Measurements from ENCODE around the gene PGM2.
A peak's percentile ranks its signal among the peaks of the same experiment; 100 is the strongest.
"Not testable (repeated sequence)": the region's sequence is repeated elsewhere in the genome, so short reads cannot be mapped to it uniquely, and the experiment has no call there.

The PGM2 gene

DNA sequence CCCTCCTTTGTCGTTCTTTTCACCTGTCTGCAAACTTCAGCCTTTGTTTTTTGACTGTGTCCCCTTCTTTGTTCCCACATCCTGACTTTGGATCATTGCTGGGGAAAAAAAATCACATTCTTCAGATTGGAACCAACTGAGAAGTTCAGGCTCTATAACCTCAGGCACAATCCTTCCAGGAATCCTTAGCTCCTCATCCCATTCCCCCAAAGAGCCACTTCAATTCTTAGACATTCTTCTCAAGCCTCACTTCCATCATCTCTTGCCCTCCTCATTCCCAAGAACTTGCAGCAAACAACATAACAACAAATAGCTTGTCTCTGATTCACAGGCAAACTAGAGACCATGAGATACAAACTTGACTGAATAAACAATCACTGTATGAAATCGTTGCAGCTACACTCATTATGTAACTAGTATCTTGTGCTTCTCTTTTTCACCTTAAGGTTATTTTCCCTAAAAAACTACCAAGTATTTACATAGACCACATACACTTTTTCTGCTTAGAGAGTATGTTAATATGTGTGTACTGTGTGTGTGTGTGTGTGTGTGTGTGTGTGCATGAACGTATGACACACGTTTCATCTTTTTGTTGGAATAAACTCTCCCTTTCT lies 26.4 kb upstream of the PGM2 start:
- H3K4me1 Mint-ChIP-seq (ENCODE audit: low read depth): no peaks in the 10 kb centered on the region

DNA sequence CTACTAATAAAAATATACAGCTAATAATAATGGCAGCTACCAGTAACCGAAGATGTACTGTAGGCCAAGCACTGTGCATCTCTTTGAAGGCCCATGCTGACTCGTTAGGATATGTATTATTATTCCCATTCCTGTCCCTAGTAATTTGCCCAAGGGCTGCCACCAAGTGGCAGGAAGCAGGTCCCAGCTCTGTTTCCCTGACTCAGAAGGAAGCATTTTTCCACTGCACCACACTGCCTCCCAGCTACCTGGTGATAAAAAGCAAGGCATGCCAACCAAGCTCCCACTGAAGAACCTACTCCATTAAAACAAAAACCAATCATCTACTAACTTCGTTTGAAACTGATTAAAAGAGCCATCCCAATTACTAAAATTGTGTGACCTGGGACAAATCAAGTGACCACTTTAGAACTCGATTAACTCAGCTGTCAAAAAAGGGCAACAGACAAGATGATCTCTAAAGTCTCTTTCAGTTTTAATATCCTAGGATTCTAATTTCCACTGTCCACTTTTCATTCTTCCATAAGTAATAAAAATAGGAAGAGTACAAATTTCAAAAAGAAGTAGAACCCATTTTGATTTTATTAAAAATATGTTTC lies 24.3 kb upstream of the PGM2 start:
- no peaks in the 10 kb centered on the region for H3K9me3 Mint-ChIP-seq
- H3K36me3 Mint-ChIP-seq (ENCODE audit: low read depth): no peaks in the 10 kb centered on the region
- H3K27ac Mint-ChIP-seq: no peak overlapping the region
- H3K27me3 Mint-ChIP-seq (ENCODE audit: low read depth): peaks cover 19% of the 10 kb centered on the region
- no peak overlapping the region for H3K4me3 Mint-ChIP-seq
- H3K4me1 Mint-ChIP-seq (ENCODE audit: low read depth): no peaks in the 10 kb centered on the region

More for the DNA sequence above, 26.4 kb upstream of the PGM2 start:
- Mint-ChIP-seq H3K4me3 (no peak overlapping the region), H3K9me3 (no peaks in the 10 kb centered on the region), H3K27ac (no peak overlapping the region), H3K36me3 (ENCODE audit: low read depth) (no peaks in the 10 kb centered on the region), H3K27me3 (ENCODE audit: low read depth) (peaks cover 18% of the 10 kb centered on the region)

- Mint-ChIP-seq H3K27me3 (ENCODE audit: low read depth) (peaks cover 19% of the 10 kb centered on the region), H3K27ac (no peak overlapping the region), H3K4me3 (no peak overlapping the region), H3K4me1 (ENCODE audit: low read depth) (no peaks in the 10 kb centered on the region), H3K9me3 (no peaks in the 10 kb centered on the region), H3K36me3 (ENCODE audit: low read depth) (no peaks in the 10 kb centered on the region)
These were observed 23.0 kb upstream of the PGM2 start for GRCh38 chr4:37803348-37803973.

DNA sequence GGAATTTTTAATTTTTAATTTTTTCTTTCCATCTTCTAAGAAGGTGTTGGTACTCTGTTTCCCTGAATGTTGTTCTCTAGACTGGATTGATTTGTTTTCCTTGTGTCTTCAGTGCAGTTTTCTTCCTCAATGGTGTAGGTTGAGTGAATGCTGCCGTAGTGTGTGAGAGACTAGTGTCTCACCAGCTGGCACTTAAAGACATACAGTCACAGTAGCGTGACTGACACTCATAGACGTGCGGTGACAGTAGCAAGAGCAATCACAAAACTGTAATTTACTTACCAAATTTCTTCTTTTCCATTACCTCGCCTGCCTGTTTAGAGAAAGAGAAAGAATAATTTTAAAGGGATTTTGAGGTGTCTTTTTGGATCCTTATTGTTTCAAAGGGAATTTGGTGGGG lies 21.4 kb upstream of the PGM2 start:
- Mint-ChIP-seq H3K27ac (no peak overlapping the region), H3K4me3 (no peak overlapping the region), H3K4me1 (ENCODE audit: low read depth) (no peaks in the 10 kb centered on the region), H3K36me3 (ENCODE audit: low read depth) (no peaks in the 10 kb centered on the region), H3K9me3 (no peaks in the 10 kb centered on the region), H3K27me3 (ENCODE audit: low read depth) (peaks cover 15% of the 10 kb centered on the region)

- Mint-ChIP-seq H3K9me3 (no peaks in the 10 kb centered on the region), H3K36me3 (ENCODE audit: low read depth) (peaks cover 2% of the 10 kb centered on the region), H3K27me3 (ENCODE audit: low read depth) (peaks cover 13% of the 10 kb centered on the region), H3K4me1 (ENCODE audit: low read depth) (peaks cover 14% of the 10 kb centered on the region), H3K4me3 (no peak overlapping the region), H3K27ac (no peak overlapping the region)
These were observed 13.8 kb upstream of the PGM2 start for GRCh38 chr4:37812713-37813112.

GRCh38 chr4:37815591-37815990 lies 10.9 kb upstream of the PGM2 start:
- peak overlapping the region; percentile 23 for H3K4me3 Mint-ChIP-seq

GRCh38 chr4:37816006-37816405 lies 10.5 kb upstream of the PGM2 start:
- H3K4me3 Mint-ChIP-seq: peak overlapping the region; percentile 32
- peaks cover 4% of the 10 kb centered on the region for H3K9me3 Mint-ChIP-seq
- H3K27ac Mint-ChIP-seq: peak overlapping the region; percentile 32
- peaks cover 14% of the 10 kb centered on the region for H3K4me1 Mint-ChIP-seq (ENCODE audit: low read depth)
- H3K27me3 Mint-ChIP-seq (ENCODE audit: low read depth): peaks cover 13% of the 10 kb centered on the region
- H3K36me3 Mint-ChIP-seq (ENCODE audit: low read depth): peaks cover 2% of the 10 kb centered on the region

More at GRCh38 chr4:37815591-37815990, 10.9 kb upstream of the PGM2 start:
- peaks cover 4% of the 10 kb centered on the region for H3K9me3 Mint-ChIP-seq
- peaks cover 14% of the 10 kb centered on the region for H3K4me1 Mint-ChIP-seq (ENCODE audit: low read depth)
- peaks cover 13% of the 10 kb centered on the region for H3K27me3 Mint-ChIP-seq (ENCODE audit: low read depth)
- H3K27ac Mint-ChIP-seq: peak overlapping the region; percentile 32
- peaks cover 2% of the 10 kb centered on the region for H3K36me3 Mint-ChIP-seq (ENCODE audit: low read depth)

GRCh38 chr4:37816719-37817118 lies 9.8 kb upstream of the PGM2 start:
- H3K27ac Mint-ChIP-seq: no peak overlapping the region
- peaks cover 14% of the 10 kb centered on the region for H3K4me1 Mint-ChIP-seq (ENCODE audit: low read depth)
- H3K27me3 Mint-ChIP-seq (ENCODE audit: low read depth): peaks cover 7% of the 10 kb centered on the region
- H3K9me3 Mint-ChIP-seq: peaks cover 4% of the 10 kb centered on the region
- peaks cover 2% of the 10 kb centered on the region for H3K36me3 Mint-ChIP-seq (ENCODE audit: low read depth)
- no peak overlapping the region for H3K4me3 Mint-ChIP-seq

- H3K4me1 Mint-ChIP-seq (ENCODE audit: low read depth): peaks cover 16% of the 10 kb centered on the region
- H3K36me3 Mint-ChIP-seq (ENCODE audit: low read depth): peaks cover 2% of the 10 kb centered on the region
- H3K27ac Mint-ChIP-seq: no peak overlapping the region
- H3K27me3 Mint-ChIP-seq (ENCODE audit: low read depth): peaks cover 4% of the 10 kb centered on the region
- no peak overlapping the region for H3K4me3 Mint-ChIP-seq
- H3K9me3 Mint-ChIP-seq: peaks cover 4% of the 10 kb centered on the region
These were observed 7.7 kb upstream of the PGM2 start for GRCh38 chr4:37818752-37819151.

DNA sequence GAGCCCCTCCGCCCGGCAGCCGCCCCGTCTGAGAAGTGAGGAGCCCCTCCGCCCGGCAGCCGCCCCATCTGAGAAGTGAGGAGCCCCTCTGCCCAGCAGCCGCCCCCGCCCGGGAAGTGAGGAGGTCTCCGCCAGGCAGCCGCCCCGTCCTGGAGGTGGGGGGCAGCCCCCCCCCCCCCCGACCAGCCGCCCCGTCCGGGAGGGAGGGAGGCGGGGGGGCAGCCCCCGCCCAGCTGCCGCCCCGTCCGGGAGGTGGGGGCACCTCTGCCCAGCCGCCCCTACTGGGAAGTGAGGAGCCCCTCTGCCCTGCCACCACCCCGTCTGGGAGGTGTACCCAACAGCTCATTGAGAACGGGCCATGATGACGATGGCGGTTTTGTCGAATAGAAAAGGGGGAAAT lies 6.0 kb upstream of the PGM2 start:
- H3K36me3 Mint-ChIP-seq (ENCODE audit: low read depth); H3K27me3 Mint-ChIP-seq (ENCODE audit: low read depth); H3K27ac Mint-ChIP-seq; H3K4me3 Mint-ChIP-seq; H3K9me3 Mint-ChIP-seq: not testable (repeated sequence)
- H3K4me1 Mint-ChIP-seq (ENCODE audit: low read depth): peaks cover 21% of the 10 kb centered on the region

DNA sequence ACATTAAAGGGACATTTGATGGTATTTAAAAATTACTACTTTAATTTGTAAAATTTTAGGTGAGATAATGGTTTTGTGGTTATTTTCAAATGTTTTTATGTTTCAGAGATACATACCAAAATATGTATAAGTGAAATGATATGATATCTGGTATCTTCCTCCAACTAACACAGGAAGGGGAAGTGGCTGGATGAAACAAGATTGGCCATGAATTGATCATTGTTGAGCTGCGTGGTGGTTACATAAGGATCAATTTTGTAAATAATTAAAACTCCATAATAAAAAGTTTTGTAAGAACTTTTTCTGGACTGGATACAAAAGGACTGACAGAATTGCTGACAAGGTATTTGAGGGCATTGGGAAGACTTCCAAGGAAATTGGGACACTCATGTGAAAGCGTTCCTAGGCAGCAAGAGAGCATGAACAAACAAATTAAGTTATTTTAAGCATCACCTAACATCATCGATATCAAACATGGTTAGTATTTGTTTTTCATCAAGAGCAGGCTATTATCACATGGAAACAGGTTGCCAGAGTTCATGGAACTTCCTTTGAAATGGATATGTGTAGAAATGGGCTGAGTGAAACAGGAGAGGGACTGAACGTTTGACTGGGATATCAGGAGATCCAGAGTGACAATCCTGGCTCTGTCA lies 4.4 kb upstream of the PGM2 start:
- peaks cover 13% of the 10 kb centered on the region for H3K4me1 Mint-ChIP-seq (ENCODE audit: low read depth)
- peaks cover 4% of the 10 kb centered on the region for H3K9me3 Mint-ChIP-seq
- H3K27me3 Mint-ChIP-seq (ENCODE audit: low read depth): peaks cover 11% of the 10 kb centered on the region
- H3K27ac Mint-ChIP-seq: no peak overlapping the region
- no peak overlapping the region for H3K4me3 Mint-ChIP-seq
- H3K36me3 Mint-ChIP-seq (ENCODE audit: low read depth): no peaks in the 10 kb centered on the region

DNA sequence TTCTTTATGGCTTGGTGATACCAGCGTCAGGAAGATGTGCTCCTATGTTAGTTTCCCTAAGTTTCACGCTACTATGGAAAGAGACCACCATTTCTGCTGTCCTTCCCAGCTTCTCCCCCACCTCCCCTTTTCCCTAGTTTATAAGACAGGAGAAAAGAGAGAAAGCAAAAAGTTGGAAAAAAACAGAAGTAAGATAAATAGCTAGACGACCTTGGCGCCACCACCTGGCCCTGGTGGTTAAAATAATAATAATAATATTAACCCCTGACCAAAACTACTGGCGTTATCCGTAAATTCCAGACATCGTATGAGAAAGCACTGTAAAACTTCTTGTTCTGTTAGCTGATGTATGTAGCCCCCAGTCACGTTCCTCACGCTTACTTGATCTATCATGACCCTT lies 985 bp upstream of the PGM2 start:
- H3K36me3 Mint-ChIP-seq (ENCODE audit: low read depth); H3K9me3 Mint-ChIP-seq: not testable (repeated sequence)
- Mint-ChIP-seq H3K4me3 (peak overlapping the region; percentile 98), H3K4me1 (ENCODE audit: low read depth) (peaks cover 25% of the 10 kb centered on the region), H3K27ac (peak overlapping the region; percentile 90), H3K27me3 (ENCODE audit: low read depth) (peaks cover 11% of the 10 kb centered on the region)

- peak overlapping the region; percentile 98 for H3K4me3 Mint-ChIP-seq
- peaks cover 25% of the 10 kb centered on the region for H3K4me1 Mint-ChIP-seq (ENCODE audit: low read depth)
- peaks cover 11% of the 10 kb centered on the region for H3K27me3 Mint-ChIP-seq (ENCODE audit: low read depth)
- H3K36me3 Mint-ChIP-seq (ENCODE audit: low read depth): peaks cover 12% of the 10 kb centered on the region
- no peaks in the 10 kb centered on the region for H3K9me3 Mint-ChIP-seq
- peak overlapping the region; percentile 90 for H3K27ac Mint-ChIP-seq
These were observed 555 bp upstream of the PGM2 start for GRCh38 chr4:37825968-37826294.

DNA sequence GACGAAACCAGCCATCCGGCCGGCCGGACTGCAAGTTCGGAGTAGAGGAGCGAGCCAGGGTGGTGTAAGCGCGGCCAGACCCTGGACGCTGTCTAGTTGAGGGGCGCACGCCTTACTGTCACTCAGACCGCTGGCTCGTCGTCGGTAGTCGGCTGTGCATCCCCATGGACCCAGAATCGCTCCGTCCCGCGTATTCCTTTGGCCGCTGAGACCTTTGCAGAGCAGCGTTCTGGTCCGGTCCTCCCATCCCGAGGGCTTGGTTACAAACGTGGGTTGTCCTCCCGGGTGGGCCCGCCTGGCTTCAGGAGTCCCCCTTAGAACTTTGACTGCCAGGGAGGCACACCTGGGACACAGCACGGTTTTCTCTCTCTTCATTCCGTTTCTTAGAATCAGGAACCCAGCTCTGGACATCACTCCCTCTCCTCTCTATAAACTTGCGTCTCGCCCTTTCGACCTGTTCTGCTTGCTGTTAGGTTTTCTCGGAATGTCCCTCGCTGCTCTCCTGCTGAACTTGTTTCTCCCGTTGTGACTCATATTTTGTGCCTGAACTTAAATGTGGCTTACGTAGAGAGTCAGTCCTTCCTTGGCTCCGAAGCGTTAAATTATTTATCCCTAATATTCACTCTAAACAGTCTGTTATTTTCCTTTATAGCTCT lies 672 bp downstream of the PGM2 start:
- H3K4me1 Mint-ChIP-seq (ENCODE audit: low read depth): peaks cover 28% of the 10 kb centered on the region

More for the DNA sequence above, 672 bp downstream of the PGM2 start:
- H3K9me3 Mint-ChIP-seq: no peaks in the 10 kb centered on the region
- H3K36me3 Mint-ChIP-seq (ENCODE audit: low read depth): peaks cover 23% of the 10 kb centered on the region
- peak overlapping the region; percentile 98 for H3K4me3 Mint-ChIP-seq
- H3K27me3 Mint-ChIP-seq (ENCODE audit: low read depth): peaks cover 11% of the 10 kb centered on the region
- H3K27ac Mint-ChIP-seq: peak overlapping the region; percentile 90

Data from T-helper 1 cell treated with Interleukin-12 subunit alpha and Interleukin-12 subunit beta and Interleukin-4 antibody, amounts not matched to agents 30 μg/mL and 1 μg/mL, for 36 hours (primary cell).